NK-92 (cell line): ENCODE results near the gene FAM217A.

Experiments
- DNase-seq: peaks from one replicate; lab custom pipeline; 2025; ENCODE audit not compliant: unreplicated experiment; lab: John Stamatoyannopoulos, UW

The FAM217A gene

GRCh38 chr6:4088704-4089103 lies 9.8 kb upstream of the FAM217A start:
- DNase-seq, result no peak

GRCh38 chr6:4085332-4085700 lies 6.4 kb upstream of the FAM217A start:
- DNase-seq, result no peak

DNA sequence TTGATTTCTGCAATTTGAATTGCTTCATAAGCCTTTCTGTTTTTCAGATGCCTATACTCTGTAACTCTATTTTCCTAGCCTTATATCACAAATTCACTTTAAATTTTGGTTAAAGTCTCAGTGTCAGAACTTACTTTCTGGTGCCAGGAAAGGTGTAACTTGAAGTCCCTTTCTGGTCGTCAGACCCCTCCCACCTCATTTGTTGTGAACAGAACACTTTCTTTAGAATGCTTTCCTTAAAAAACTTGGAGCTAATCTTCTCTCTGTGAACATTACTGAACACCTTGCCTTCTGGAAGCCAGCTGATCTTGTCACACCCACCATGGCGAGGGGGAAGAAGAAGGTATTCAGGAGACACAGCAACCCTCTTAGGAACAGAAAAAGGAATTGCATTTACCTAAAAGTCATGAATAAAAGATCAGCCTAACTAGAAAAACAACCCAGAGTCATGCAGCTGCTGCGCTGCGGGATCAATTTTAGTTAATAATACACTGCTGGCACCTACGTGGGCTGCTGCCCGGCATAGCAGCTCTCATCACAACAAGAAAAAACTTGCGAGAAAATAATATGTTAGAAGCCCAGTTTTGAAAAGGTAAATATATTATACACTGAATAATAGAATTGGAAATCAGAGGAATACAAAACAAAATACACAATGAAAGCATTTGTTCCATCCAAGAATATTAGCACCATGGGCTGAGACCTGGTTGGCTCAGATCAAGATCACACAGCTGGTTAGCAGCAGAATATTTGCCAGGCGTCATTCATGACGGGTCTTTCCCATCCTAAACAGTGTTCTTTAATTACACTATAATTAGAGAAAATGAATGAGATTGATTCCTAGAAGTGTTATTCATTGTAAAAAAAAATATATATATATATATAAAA lies 5.8 kb upstream of the FAM217A start:
- DNase-seq, result no peak

DNA sequence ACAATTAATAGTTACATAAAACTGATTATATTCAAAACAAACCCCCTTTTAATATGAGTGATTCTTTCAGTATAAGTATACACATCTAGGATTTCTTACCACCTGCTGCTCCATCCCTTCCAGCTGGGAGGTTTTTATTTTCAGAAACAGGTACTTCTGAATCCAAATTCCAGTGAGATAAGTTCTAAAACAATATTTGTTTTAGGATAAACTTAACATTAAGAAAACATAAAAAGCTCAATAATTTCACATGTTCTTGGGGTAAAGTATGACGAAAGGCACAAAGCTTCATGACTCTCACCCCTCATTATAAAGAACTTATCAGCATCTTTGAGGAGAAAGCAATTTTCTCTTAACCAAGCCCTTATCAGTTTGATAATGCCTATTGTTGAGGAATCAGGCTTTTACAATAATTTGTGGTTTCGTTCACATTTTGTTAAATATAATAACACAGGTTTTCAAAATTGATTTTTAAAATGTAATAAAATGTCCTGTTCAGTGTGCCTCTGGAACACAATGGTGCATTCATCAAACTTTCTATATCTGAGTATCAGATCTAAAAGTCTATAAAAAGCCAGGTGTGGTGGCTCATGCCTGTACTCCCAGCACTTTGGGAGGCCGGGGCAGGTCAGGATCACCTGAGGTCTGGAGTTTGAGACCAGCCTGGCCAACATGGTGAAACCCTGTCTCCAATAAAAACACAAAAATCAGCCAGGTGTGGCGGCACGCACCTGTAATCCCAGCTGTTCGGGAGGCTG lies 4.3 kb downstream of the FAM217A start:
- DNase-seq, result no peak

DNA sequence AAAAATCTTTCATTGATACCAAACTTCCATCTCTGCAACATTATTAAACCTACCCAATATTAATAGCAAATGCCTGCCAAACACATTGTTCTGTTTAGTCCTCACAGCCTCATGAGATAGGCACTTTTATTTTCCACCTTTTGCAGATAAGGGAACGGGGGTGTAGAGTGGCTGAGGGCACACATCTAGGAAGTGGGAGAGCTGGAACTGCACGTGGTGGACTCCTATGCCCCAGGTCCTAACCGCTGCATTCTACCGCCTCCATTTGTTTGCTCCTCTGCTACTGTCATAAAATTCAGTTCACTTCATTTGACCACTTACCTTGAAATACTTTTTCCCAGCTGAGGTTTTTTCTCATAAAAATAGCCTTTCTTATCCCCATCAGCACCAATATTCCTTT lies 7.6 kb downstream of the FAM217A start:
- no peak for DNase-seq

DNA sequence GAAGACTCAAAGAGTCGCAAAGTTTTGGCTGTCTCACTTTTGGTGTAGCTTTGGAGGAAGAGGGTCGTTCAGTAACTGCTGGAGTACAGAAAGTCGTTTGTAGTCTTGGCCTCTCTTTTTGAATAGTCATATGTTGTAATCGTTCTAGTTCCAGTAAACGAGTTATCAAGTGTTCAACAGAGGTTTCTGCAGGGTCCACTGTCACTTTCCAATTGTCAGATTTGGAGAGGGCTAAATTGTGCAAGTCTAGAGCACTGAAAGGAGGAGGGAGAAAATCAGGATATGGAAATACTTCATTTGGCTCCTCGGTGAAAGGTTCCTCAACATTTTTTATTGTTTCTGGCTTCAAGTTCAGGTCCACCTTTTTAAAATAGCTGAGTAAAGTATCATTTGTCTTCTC lies 9.7 kb downstream of the FAM217A start:
- no peak for DNase-seq

- no peak for DNase-seq
Measured at GRCh38 chr6:4067673-4068072, 11.3 kb downstream of the FAM217A start.

- DNase-seq, result no peak
Measured at GRCh38 chr6:4066029-4066755, 12.7 kb downstream of the FAM217A start.

- DNase-seq, result no peak
Measured at GRCh38 chr6:4059115-4059777, 19.7 kb downstream of the FAM217A start.

GRCh38 chr6:4057036-4057435 lies 21.9 kb downstream of the FAM217A start:
- DNase-seq, result no peak

DNA sequence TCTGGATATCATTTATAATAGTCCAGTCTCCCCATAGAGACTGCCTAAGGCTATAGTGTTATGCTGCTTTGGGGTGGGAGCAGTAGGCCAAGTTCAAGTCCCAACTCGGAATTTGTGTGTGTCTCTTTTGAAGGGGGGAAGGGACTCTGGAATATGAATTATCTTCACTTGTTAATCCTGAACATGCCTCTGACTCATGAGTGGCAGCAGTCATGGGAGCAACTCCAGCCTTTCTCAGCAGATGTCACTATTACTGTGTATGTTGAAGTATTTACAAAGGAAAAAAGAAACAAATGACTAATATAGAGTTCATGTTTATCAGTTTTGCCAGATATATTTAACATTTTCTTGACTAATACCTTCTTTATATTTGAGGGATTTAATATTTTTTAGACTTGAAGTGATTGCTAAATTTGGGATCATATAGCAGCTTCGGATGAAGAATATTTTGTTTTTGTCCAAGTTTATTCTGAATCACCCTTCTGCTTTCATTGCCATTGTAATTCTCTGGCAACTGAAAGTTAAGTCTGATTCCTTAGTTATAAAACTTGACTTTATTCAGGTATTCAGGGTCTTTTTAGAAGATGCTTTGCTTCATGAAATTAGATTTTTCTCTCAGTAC lies 23.4 kb downstream of the FAM217A start:
- DNase-seq, result no peak

DNA sequence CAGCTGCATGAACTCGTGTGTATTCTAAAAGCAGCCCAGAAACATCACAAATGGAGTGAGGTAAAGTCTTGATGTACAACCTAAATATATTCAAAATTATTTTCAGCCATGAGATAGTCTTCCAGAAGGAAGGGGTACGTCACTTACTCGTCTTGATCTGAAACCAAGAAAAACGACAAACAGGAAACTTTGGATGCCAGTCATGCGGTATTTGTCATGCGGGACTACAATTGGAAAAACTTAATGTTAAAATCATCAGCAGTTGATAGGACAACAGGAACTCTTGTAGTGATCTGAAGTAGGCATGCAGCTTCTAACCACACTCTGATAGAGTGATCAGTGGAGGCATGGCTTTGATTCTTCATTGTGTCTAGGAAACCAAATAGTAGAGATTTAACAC lies 29.7 kb downstream of the FAM217A start:
- DNase-seq, result no peak

DNA sequence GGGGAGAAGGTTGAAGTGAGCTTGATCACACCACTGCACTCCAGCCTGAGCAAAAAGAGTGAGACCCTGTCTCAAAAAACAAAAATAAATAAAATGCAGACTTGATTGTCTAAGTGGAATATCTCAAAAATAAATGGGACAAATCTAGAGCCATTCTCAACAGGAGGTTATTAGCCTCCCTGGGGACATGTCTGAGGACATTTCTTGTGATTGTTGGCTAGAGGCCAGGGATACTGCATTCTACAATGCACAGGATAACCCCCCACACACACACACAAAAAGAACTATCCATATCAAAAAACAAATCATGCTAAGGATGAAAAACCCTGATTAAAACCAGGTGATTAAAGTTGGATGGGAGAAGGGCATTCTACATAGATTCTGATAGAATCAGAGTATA lies 37.5 kb downstream of the FAM217A start:
- DNase-seq, result no peak

DNA sequence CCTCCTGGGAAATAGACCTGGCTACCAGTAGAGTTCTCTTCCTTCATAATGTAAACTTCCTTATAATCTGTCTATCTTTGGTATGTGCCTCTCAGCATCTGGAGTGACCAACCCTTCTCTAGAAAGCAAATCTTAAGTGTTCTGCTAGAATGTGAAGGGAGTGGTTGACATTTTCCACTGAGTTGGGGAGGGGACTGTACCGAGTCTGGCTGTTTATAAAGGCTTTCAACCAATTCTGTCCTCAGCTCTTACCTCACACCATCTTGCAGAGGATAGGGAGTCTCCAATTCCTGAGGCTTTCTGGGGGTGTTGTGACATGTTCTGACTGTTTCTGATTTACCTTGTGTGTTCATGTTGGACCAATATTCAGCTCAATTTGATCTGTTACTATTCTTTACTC lies 39.6 kb downstream of the FAM217A start:
- DNase-seq, result no peak

- no peak for DNase-seq
Measured at GRCh38 chr6:4036581-4036980, 42.4 kb downstream of the FAM217A start.

GRCh38 chr6:4032475-4032874 lies 46.5 kb downstream of the FAM217A start:
- no peak for DNase-seq

DNA sequence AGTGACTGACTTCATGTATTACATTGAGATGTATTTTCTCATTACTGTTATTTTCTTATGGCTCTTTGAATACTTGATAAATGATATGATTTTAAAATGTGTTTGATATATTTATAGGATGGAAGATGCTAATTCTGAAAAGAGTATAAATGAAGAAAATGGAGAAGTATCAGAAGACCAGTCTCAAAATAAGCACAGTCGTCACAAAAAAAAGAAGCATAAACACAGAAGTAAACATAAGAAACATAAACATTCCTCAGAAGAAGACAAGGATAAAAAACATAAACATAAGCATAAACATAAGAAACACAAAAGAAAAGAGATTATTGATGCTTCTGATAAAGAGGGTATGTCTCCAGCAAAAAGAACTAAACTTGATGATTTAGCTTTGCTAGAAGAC lies 47.5 kb downstream of the FAM217A start:
- no peak for DNase-seq

DNA sequence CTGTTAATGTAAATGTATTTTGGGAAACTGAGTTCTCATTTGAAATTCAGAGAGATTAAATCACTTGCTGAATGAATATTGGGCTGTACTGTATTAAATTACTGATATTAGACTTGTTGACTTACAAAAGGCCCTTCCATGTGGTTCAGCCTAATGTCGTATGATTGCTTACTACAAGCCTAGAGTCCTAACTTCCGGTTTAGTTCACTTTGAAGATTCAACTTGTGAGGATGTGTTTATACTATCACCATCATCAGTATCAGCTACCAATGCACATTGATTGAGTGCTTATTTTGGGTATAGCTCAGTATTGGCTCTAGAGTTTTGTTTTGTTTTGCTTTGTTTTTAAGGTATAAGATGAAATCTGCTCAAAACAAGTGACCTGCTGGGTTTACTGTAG lies 48.3 kb downstream of the FAM217A start:
- no peak for DNase-seq

DNA sequence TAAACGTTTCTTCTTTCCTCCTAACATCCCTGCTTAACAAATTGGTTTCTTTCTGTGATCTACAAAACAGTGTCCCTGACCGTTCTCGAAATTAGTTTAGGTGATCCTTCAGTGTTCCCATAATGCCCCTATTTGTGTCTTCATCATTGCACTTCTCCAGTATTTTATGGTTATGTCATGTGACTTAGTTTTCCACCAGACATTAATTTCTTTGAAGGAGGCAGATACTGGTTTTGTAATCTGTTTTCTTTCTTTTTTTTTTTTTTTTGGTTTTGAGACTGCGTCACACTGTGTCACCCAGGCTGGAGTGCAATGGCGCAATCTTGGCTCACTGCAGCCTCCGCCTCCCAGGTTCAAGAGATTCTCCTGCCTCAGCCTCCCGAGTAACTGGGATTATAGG lies 49.2 kb downstream of the FAM217A start:
- DNase-seq, result no peak

GRCh38 chr6:4028051-4028450 lies 50.9 kb downstream of the FAM217A start:
- no peak for DNase-seq

DNA sequence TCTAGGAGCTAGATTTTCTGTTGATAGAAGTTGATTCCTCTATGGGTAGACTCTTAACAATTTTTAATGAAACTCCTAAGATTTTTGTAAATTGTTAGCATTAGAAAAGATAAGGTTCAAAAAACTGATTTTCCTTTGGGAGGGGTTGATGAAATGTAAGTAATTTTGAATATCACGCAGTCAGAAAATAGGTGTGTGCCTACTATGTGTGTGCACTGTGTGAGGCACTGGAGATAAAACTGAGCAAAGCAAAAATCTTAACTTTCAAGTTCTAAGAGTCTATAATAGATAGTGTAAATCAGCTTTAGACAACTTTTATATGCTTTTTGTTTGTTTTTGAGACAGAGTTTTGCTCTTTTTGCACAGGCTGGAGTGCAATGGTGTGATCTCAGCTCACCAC lies 53.3 kb downstream of the FAM217A start:
- no peak for DNase-seq
